ENCODE data around the gene C20orf204.
A peak's percentile ranks its signal among the peaks of the same experiment; 100 is the strongest.

The C20orf204 gene

GRCh38 chr20:64056889-64057627, 21.1 kb downstream of the C20orf204 start:
- DNase-seq, result no peak

GRCh38 chr20:64057628-64058498, 21.9 kb downstream of the C20orf204 start:
- DNase-seq, result peak; percentile 42

- DNase-seq, result peak; percentile 61
Measured at GRCh38 chr20:64058536-64058935, 22.6 kb downstream of the C20orf204 start.

GRCh38 chr20:64062276-64062595, 26.3 kb downstream of the C20orf204 start:
- DNase-seq, result no peak

GRCh38 chr20:64062596-64063388, 26.8 kb downstream of the C20orf204 start, which contains the start of gene TCEA2:
Gene TCEA2, plus strand, starts transcription at chr20:64063198. Its CDS starts 115 bp downstream, at chr20:64063313.
- DNase-seq, result peak; percentile 95

- DNase-seq, result no peak
Measured at GRCh38 chr20:64063389-64064144, 27.6 kb downstream of the C20orf204 start.

GRCh38 chr20:64064145-64064698, 28.2 kb downstream of the C20orf204 start:
- DNase-seq, result peak; percentile 56

- DNase-seq, result no peak
Measured at GRCh38 chr20:64065062-64065973, 29.3 kb downstream of the C20orf204 start.

- DNase-seq, result peak; percentile 92
Measured at GRCh38 chr20:64065974-64066343, 30.0 kb downstream of the C20orf204 start.

- DNase-seq, result no peak
Measured at GRCh38 chr20:64067005-64067632, 31.1 kb downstream of the C20orf204 start.

GRCh38 chr20:64067733-64068307, 31.8 kb downstream of the C20orf204 start:
- no peak for DNase-seq

- no peak for DNase-seq
Measured at GRCh38 chr20:64068386-64069208, 32.6 kb downstream of the C20orf204 start.

- no peak for DNase-seq
Measured at GRCh38 chr20:64069209-64069613, 33.2 kb downstream of the C20orf204 start.

- no peak for DNase-seq
Measured at GRCh38 chr20:64069614-64070243, 33.7 kb downstream of the C20orf204 start.

GRCh38 chr20:64070244-64070993, 34.4 kb downstream of the C20orf204 start:
- no peak for DNase-seq

GRCh38 chr20:64071341-64072332, 35.7 kb downstream of the C20orf204 start:
- no peak for DNase-seq
